Activated T-helper 9 cell treated with anti-CD3 and anti-CD28 coated beads, Interleukin-2, amount 50 U/mL, for 16 hours (primary cell): ENCODE results near the gene ITGB3.
A peak's percentile ranks its signal among the peaks of the same experiment; 100 is the strongest.
"Not testable (repeated sequence)": the region's sequence is repeated elsewhere in the genome, so short reads cannot be mapped to it uniquely, and the experiment has no call there.

Experiments
- DNase-seq: peaks from one replicate; pipeline ENCODE4 v3.0.0-alpha.2; 2020; ENCODE audit warnings: low read depth

Gene ITGB3

GRCh38 chr17:47223007-47223406, 30.6 kb upstream of the ITGB3 start:
- no peak for DNase-seq

- no peak for DNase-seq
Measured at GRCh38 chr17:47223460-47223859, 30.2 kb upstream of the ITGB3 start.

GRCh38 chr17:47224077-47224476, 29.6 kb upstream of the ITGB3 start:
- not testable (repeated sequence) for DNase-seq

DNA sequence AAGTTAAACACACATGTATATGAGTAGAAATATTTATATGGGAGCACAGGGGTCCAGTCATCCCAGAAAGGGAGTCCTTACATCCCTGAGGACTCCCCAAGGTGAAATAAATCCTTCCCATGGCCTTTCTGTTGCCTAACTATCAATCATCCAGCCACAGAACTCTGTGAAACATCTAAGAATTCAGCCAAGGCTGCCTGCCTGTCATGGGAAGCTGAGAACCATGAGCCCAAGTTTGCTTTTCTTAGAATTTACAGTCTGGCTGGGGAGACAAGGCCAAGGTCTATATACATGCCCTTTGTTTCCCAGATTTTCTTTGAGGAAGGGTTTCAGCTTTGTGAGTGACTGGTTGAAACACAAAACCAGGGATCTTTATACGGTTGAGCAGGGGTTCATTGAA, 28.7 kb upstream of the ITGB3 start:
- no peak for DNase-seq

DNA sequence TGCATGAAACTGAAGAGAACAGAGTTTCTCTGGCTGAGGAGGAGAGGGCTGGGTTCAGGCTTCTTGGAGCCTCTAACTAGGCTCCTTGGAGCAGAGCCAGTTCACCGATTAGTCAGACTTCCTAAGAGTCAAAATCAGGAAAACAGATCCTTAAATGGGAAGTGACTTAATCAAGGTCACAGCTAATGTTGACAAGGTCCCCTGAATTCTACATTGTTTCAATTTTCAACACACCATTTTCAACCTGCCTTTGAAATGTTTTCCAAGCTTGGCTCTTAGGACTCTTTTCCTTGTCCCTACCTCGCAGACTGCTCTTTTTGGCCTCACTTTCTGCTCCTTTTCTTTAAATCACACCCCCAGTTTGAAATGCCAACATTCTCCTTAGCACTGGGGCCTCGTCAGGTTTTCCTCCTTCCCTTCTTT, 28.2 kb upstream of the ITGB3 start:
- DNase-seq: no peak

DNA sequence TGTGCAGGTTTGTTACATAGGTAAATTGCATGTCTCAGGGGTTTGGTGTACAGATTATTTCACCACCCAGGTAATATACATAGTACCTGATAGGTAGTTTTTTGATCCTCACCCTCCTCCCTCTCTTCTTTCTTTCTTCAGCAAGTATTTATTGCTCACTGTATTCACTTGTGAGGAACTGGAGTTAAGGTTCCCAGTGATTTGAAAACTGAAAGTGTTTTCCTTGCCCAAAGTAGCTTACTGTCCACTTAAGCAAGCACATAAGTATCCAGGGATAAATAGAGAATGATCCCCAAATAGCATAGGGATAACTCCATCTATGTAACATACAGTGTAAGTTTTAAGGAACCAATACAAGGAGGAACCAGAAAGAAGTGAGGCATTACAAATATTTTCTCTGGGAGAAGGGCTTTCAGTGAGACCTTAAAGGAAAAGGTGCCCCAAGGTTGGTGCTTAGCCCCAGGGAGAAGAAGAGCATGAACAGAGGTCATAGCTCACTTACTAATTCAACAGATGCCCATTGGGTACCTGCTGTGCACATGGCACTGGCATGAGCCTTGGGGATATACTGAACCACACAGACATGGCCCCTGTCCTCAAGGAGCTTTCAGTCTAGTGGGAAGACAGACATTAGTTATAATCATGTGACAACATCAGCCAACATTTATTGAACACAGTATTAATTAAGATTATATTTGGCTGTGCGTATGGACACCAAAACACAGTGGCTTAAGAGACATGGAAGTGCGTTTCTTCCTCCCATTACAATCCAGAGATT, 27.5 kb upstream of the ITGB3 start:
- DNase-seq: no peak

DNA sequence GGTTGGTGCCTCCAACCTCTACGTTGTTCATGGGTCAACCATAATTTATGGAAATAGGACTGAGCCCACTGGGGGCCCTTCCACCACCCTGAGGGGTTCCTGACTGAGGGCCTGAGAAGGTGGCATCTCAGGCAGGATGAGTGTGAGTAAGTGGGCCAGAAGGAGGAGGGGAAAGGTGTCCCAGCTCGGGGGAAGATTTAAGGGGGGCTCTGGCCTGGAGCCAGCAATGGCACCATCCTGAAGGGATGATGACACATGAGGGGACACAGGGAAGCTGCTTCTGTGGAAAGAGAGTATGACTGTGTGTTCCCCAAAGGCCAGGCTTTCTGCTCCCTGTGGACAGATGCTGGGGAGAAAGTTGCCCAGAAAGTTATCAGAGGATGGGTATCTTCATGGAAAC, 25.8 kb upstream of the ITGB3 start:
- DNase-seq: no peak

GRCh38 chr17:47229535-47230443, 23.8 kb upstream of the ITGB3 start:
- DNase-seq: peak; percentile 51

- no peak for DNase-seq
Measured at GRCh38 chr17:47230864-47231263, 22.8 kb upstream of the ITGB3 start.

DNA sequence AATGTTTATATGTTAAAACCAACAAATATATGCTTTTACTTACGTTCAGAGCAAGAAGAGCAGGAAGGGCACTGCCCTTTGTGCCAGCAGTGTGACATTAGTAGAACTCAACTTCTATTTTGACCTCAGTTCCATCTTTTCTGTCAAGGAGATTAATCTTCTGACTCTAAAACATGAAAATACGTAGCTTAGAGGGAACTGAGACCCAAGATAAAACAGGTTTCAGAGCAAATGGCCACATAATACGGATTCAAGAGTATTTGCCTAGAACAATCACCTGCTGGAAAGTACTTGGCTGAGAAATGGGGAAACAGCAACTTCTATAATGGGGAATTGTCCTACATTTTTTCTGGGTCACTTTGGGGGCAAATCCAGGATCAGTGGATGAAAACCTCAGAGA, 22.3 kb upstream of the ITGB3 start:
- DNase-seq: no peak

DNA sequence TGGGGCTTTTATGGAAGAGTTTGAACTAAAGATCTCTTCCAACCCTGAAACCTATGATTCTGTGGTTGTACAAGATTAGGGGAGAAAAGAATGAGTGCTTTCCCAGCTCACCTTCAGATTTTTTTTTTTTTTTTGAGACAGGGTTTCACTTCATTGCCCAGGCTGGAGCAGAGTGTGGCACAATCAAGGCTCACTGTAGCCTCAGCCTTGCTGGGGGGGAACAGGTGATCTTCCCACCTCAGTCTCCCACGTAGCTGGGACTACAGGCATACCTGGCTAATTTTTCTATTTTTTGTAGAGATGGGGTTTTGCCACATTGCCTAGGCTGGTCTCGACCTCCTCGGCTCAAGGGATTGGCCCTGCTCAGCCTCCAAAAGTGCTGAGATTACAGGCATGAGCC, 21.8 kb upstream of the ITGB3 start:
- DNase-seq: no peak

GRCh38 chr17:47232465-47232864, 21.2 kb upstream of the ITGB3 start:
- no peak for DNase-seq

GRCh38 chr17:47235506-47235905, 18.1 kb upstream of the ITGB3 start:
- DNase-seq: no peak

DNA sequence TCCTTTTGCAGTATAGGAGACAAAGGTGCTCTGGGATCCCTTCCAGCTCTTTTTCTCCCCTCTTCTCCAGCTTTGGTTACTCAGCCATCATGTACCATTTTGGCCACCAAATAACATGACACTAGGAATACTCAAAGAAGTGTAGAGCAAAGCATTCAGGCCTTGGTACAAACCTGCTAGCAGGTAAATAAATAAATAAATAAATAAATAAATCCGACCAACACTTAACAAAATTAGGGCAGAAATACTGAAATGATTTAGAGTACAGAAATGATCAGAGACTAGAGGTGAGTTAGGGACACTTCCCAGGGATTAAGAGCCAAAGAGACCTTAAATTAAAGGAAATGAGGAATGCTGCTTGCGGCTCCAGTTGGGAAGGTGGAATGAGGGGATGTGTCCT, 17.7 kb upstream of the ITGB3 start:
- no peak for DNase-seq

DNA sequence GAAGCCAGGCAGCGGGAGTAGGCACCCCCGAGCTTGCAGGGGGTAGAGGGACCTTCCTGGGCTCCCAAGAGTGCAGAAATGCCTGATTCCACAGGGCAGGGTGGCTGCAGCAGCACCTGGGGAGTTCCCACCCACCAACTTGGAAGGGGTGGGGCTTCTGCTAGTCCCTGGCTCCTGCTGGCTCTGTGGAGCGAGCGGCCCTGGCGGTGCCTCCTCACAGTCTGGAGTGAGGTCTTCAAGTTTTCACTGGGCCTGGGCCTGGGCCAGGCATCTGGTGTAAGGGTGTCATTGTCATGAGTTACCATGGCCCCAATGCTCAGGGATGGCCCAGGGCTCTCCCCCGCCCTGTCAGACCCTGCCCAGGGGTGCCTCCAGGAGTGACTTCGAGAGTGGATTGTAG, 15.8 kb upstream of the ITGB3 start:
- DNase-seq: no peak

DNA sequence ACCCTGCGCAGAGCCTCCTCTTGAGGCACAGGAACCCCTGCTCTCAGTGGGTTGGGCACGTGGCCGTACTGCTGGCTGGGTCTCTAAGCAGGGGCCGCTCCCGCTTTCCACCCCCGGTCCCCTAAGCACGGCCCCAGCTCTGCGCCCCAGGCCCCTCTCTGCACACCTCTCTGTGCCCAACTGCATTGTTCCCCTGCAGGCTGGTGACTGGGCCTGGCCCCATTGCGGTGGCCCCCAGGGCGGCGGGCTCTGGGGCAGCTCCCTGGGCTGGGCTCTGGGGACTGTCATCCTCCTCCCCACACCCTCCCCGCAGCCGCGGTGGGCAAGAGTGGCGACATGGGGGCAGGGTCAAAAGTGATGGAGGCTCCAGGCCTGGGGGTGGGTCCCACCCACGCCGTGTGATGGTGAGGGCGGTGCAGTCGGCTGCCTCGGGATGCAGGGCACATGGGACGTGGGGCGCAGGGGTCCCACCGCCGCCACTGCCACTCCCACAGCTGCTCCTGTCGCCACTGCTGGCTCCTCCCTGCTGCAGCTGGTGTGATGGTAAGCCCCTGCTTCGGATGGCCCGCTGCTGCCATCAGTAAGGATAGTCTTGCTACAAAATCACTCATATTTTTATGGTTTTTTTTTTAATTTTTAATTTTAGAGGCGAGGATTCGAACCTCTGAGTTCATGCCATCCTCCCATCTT, 15.2 kb upstream of the ITGB3 start:
- no peak for DNase-seq

GRCh38 chr17:47239619-47239966, 14.0 kb upstream of the ITGB3 start:
- DNase-seq: no peak

DNA sequence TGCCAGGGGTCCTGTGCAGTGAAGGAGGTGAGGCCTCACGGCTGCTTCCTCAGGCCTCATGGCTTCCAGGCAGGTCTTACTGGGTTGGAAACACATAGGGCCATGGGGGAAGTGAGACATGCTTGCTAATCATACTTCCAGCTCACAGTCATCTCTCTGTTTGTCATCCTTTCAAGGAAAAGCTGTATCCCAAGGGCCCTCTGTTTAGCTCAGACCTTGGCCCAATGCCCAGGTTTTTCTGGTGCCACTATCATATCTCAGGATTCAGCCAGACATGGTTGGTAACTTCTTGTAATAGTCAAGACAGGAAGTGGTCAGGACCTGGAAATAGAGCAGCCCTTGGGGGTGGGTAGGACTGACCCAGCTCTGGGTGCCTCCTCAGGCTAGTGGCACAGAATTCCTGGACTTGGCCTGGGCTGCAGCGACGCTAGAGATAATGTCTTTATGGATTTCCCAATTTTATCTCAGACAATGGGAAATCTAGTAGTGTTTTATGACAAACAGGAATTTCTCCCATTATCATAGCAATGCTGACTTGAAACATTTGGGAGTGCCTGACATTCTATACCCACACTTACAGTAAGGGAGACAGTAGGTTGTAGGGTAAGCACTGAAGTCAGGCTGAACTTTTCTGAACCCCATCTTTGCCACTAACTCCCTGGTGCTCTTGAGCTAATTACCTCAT, 13.5 kb upstream of the ITGB3 start:
- no peak for DNase-seq

GRCh38 chr17:47240806-47241205, 12.8 kb upstream of the ITGB3 start:
- DNase-seq: no peak

GRCh38 chr17:47242648-47243047, 11.0 kb upstream of the ITGB3 start:
- no peak for DNase-seq

GRCh38 chr17:47243737-47244598, 9.7 kb upstream of the ITGB3 start:
- DNase-seq: no peak
